GM12892 (cell line): ENCODE measurements around the gene ANO6.

Experiments used
- POLR2A ChIP-seq: IDR thresholded peaks from 2 replicates; pipeline ENCODE4 v1.6.1; 2011; ENCODE audit warnings: low read depth, low read length, control low read depth
- TAF1 ChIP-seq: IDR thresholded peaks from 2 replicates; pipeline ENCODE4 v1.6.1; 2011; ENCODE audit warnings: low read depth, mild to moderate bottlenecking, control low read depth, low read length, borderline replicate concordance

DNA sequence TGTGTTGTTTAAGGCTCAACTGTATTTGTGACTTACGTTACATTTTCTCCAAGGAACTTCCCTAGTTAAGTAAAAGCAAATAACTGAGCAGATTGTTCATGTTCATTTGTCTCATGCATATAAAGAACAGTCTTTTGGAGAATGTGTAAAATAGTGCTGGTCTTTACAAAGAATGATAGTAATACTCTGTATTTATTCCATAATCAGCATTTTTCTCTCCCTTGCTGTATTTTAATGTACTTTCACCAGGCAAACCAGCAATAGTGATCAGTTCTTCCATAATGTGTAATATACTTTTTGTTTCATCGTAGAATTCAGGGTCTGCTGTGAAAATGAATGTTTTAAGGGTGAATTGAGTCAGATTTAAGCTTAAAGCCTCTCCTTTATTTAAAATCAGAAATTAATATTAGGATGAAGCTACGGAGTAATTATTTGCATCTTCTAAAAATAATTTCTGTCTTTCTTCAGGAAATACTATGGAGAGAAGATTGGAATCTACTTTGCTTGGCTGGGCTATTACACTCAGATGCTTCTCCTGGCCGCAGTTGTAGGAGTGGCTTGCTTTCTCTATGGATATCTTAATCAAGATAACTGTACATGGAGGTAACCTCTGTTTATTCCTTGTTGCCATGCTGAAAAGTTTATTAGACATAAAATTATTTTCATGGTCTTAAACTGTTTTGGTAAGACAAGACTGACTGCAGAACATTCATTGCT is 141.1 kb downstream of the ANO6 start:
- TF ChIP-seq POLR2A (no peak), TAF1 (no peak)
